ENCODE measurements around the gene PROK2. TPM values are rescaled to one million over a fixed set of nuclear protein-coding genes. Genes with fewer than 3 reads are reported as not detected.

PROK2 gene
- total RNA-seq, 4 donors from 2014 or later = 0.62 to 0.83 TPM; not detected in 2

DNA sequence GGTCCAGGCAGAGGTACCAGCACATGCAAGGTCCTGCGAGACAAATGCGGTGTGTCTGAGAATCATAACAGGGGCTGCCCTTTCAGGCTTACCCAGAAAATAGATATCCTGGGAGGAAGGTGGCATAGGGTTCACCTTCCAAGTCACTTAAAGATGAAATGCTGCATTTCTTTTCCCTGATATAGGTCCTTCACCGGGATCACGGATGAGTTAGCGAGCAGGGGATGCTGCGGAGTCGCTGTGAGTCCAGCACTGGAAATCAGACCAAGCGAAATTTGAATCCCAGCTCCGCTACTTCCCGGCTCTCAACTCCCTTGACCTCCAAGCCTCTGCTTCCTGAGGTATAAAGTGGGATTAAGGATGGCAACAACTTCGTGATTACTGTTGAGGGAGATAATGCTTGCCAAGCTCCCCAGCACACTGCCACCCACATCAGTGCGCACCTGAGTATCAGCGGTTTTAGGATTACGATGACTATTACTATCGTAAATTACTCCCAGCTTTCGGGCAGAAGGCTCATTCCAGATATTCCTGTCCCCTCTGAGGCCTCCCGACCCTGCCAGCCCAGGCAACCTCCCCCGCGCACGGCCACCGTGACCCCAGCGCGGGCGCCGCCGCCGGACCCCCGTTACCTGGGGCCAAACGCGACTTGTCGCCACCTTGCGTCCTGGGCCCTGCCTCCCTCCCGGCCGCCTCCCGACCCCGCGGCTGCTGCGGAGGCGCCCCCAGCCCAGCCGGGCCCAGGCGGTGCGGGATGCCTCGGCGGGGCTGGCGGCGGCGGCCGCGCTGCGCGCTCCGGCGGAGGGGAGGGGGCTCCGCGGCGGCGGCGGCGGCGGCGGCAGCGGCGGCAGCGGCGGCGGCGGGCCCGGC lies 31.9 kb downstream of the PROK2 start:
- DNase-seq = no peak
- Histone ChIP-seq H3K36me3 (no peaks in the 10 kb centered on the region), H3K27me3 (peaks cover 0 to 46% (median 0%) of the 10 kb centered on the region in 4 donors), H3K4me1 (peaks cover 0 to 22% (median 12%) of the 10 kb centered on the region in 3 donors), H3K9me3 (no peaks in the 10 kb centered on the region), H3K27ac (peak overlapping the region in 1 of 4 donors; percentile 62), H3K4me3 (peak overlapping the region; percentile 42 to 76 (median 55))
- WGBS, 2 donors = 35 to 47% methylated on average over 17 to 19 of the region's 68 CpGs
- TF ChIP-seq, protein P1, sequence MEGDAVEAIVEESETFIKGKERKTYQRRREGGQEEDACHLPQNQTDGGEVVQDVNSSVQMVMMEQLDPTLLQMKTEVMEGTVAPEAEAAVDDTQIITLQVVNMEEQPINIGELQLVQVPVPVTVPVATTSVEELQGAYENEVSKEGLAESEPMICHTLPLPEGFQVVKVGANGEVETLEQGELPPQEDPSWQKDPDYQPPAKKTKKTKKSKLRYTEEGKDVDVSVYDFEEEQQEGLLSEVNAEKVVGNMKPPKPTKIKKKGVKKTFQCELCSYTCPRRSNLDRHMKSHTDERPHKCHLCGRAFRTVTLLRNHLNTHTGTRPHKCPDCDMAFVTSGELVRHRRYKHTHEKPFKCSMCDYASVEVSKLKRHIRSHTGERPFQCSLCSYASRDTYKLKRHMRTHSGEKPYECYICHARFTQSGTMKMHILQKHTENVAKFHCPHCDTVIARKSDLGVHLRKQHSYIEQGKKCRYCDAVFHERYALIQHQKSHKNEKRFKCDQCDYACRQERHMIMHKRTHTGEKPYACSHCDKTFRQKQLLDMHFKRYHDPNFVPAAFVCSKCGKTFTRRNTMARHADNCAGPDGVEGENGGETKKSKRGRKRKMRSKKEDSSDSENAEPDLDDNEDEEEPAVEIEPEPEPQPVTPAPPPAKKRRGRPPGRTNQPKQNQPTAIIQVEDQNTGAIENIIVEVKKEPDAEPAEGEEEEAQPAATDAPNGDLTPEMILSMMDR (IDR thresholded peaks at IDR 0.05) = no peak
- no peak for TF ChIP-seq POLR2A (IDR thresholded peaks at IDR 0.05)
- intact Hi-C loops (cut with DNase I) = no loop called here

DNA sequence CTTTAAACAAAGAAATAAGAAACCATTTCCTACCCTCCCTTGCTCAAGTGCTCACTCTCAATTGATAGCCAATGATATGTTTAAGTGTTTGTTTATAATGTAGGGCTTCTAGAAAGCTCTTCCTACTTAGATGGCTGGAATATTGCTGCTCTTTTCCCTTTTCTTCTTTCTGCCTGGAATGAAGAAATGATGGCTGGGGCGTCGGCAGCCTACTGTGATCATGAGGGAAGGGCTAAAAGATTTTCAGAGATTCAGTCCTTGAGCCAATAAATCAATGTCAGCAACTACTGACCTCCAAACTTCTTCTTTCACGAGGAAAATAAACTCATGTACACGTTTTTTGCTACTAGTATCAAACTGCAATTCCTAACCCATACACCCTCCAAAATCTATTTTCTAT lies 33.3 kb downstream of the PROK2 start:
- Histone ChIP-seq H3K27me3 (peaks cover 0 to 46% (median 0%) of the 10 kb centered on the region in 4 donors), H3K4me3 (no peak overlapping the region), H3K9me3 (no peaks in the 10 kb centered on the region), H3K4me1 (peaks cover 0 to 22% (median 12%) of the 10 kb centered on the region in 3 donors), H3K27ac (no peak overlapping the region), H3K36me3 (no peaks in the 10 kb centered on the region)
- DNase-seq = no peak
- 76 to 90% methylated on average over 4 of the region's 4 CpGs for WGBS, 2 donors
- intact Hi-C loops (cut with DNase I) = no loop called here
- no peak for TF ChIP-seq POLR2A (IDR thresholded peaks at IDR 0.05)
- TF ChIP-seq, protein P1 (IDR thresholded peaks at IDR 0.05) = no peak

DNA sequence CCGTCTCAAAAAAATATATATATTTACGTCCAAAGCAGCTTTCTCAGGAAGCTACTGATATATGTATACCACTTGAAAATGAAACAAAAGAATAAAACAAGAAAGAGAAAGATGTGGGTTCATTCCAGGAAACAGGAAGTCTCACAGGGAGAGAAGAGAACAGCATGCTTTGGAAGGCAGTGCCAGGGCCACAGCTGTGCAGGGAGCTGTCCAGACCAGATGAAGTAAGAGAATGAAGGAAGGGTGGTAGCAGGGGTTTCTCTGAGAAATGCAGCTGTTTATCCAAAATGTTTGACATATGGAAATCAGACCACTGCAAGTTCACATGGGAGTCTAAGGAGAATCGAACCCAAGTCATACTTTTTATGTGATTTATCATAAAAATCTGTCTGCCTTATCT lies 40.2 kb downstream of the PROK2 start:
- Histone ChIP-seq H3K27ac (no peak overlapping the region), H3K4me1 (no peaks in the 10 kb centered on the region), H3K9me3 (peaks cover 0 to 37% (median 0%) of the 10 kb centered on the region in 3 donors), H3K27me3 (no peaks in the 10 kb centered on the region), H3K36me3 (no peaks in the 10 kb centered on the region), H3K4me3 (no peak overlapping the region)
- no peak for DNase-seq
- TF ChIP-seq, protein P1 (IDR thresholded peaks at IDR 0.05) = no peak
- no peak for TF ChIP-seq POLR2A (IDR thresholded peaks at IDR 0.05)
- 76 to 89% methylated on average over 3 of the region's 3 CpGs for WGBS, 2 donors
- intact Hi-C loops (cut with DNase I) = no loop called here

DNA sequence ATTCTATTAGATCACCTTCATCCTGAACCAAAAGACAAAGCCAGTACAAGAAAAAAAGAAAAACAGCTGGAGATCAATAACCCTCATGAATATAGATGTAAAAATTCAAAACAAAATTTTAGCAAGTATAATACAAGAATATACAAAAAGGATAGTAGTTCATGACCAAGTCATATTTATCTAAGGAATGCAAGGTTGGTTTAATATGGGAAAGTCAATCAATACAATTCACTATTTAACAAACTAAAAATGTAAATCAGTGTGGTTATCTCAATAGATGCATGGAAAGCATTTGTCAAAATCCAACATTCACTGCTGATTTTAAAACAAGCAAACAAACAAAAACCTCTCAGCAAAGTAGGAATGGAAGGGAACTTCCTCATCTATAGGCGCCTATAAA lies 42.3 kb downstream of the PROK2 start:
- Histone ChIP-seq H3K36me3 (no peaks in the 10 kb centered on the region), H3K9me3 (peaks cover 0 to 37% (median 0%) of the 10 kb centered on the region in 3 donors), H3K4me3 (no peak overlapping the region), H3K27me3 (no peaks in the 10 kb centered on the region), H3K4me1 (no peaks in the 10 kb centered on the region), H3K27ac (no peak overlapping the region)
- DNase-seq = no peak
- WGBS, 2 donors = 95 to 100% methylated on average over 1 of the region's 1 CpG
- TF ChIP-seq, protein P1 (IDR thresholded peaks at IDR 0.05) = no peak
- TF ChIP-seq POLR2A (IDR thresholded peaks at IDR 0.05) = no peak
- intact Hi-C loops (cut with DNase I) = no loop called here

DNA sequence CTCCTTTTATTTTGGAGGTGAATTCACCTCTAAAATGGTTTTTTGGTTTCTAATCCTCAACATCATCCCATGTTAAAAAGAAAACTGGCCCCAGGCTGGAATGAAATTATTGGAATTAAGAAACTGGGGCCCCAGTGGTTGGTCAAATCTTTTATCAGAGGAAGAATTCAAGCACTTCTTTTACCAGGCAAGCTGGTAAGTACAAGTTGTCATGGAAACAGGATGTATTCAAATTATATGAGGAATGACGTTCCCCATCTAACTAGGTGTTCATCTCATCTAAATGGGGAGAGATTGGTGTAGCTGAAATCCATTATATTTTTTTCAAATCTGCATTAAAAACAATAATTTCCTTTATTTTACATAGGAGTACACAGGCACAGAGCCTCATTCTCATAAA lies 50.1 kb downstream of the PROK2 start:
- 74 to 82% methylated on average over 1 of the region's 1 CpG for WGBS, 2 donors
- Histone ChIP-seq H3K27me3 (no peaks in the 10 kb centered on the region), H3K4me1 (peaks cover 0 to 3% (median 0%) of the 10 kb centered on the region in 3 donors), H3K36me3 (no peaks in the 10 kb centered on the region), H3K4me3 (no peak overlapping the region), H3K9me3 (no peaks in the 10 kb centered on the region), H3K27ac (no peak overlapping the region)
- DNase-seq = no peak
- TF ChIP-seq, protein P1 (IDR thresholded peaks at IDR 0.05) = no peak
- TF ChIP-seq POLR2A (IDR thresholded peaks at IDR 0.05) = no peak
- intact Hi-C loops (cut with DNase I) = loop anchor here (10.0 kb wide), 1 partner anchor 120 kb away; no protein-coding TSS in a partner anchor
